ENCODE data around the gene HERPUD2. TPM values are rescaled to one million over a fixed set of nuclear protein-coding genes. Genes with fewer than 3 reads are reported as not detected.

HERPUD2 gene, protein sequence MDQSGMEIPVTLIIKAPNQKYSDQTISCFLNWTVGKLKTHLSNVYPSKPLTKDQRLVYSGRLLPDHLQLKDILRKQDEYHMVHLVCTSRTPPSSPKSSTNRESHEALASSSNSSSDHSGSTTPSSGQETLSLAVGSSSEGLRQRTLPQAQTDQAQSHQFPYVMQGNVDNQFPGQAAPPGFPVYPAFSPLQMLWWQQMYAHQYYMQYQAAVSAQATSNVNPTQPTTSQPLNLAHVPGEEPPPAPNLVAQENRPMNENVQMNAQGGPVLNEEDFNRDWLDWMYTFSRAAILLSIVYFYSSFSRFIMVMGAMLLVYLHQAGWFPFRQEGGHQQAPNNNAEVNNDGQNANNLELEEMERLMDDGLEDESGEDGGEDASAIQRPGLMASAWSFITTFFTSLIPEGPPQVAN
- 21.5 and 25.6 TPM in 2 replicates for total RNA-seq

DNA sequence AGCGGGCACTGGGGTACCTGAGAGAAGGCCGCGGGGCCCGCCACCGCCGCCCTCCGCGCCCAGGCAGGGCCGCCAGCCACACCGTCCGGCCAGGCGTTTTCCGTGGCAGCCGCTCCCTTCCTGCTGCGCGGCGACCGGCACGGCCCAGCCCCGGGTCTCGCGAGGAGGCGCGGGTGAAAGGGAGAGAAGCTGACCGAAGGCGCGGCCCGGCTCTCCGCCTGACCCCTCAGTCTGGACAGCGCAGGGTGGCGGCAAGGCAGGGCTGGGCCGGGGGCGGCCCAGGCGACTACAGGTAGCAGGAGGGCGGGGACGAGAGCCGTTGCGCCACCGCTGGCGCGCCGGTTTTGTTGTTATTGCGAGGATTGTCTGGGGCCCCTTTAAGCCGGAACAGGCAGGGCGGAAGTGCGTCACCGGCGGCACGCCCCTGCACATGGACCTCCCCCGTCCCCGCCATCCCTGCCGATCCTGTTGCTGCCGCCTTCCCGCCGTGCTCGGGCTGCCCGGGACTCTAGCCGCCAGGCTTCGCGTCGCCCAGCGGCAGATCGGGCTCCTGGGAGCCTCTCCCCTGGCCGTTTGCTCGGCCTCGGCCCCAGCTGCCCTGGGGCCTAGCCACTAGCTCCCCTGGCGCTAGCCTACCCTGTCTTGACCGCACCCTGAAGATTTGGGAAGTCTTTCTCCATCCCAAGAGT, at the start of gene HERPUD2:
Gene HERPUD2 (minus strand): TSS at position 352 of the 689 bp plus-strand sequence. CDS start 805 bp downstream, outside the sequence.

Other genes starting within 250 kb of the HERPUD2 start
- gene SEPTIN7, start 105.9 kb upstream of the HERPUD2 start, total RNA-seq, result 253 and 284 TPM in 2 replicates